Hematopoietic multipotent progenitor cell (in vitro differentiated cells): Measurements from ENCODE around the gene ATXN7L1. TPM values are rescaled to one million over a fixed set of nuclear protein-coding genes. Genes with fewer than 3 reads are reported as not detected.
A peak's percentile ranks its signal among the peaks of the same experiment; 100 is the strongest.
"Not testable (repeated sequence)": the region's sequence is repeated elsewhere in the genome, so short reads cannot be mapped to it uniquely, and the experiment has no call there.

Source experiments
- DNase-seq, 3 donors: peaks; one replicate each; pipeline ENCODE4 v3.0.0-alpha.2; 2011 to 2015; ENCODE audit warnings: low read depth in 2 of 3, low spot score in 2 of 3
- total RNA-seq: library from RNA; depleted of rRNA; stranded (reverse); fragments of >200 nt; gene quantifications from one replicate; pipeline ENCODE4 v1.2.3, GENCODE V29; 2012

The ATXN7L1 gene
- total RNA-seq, 1 donor = 7.8 TPM

DNA sequence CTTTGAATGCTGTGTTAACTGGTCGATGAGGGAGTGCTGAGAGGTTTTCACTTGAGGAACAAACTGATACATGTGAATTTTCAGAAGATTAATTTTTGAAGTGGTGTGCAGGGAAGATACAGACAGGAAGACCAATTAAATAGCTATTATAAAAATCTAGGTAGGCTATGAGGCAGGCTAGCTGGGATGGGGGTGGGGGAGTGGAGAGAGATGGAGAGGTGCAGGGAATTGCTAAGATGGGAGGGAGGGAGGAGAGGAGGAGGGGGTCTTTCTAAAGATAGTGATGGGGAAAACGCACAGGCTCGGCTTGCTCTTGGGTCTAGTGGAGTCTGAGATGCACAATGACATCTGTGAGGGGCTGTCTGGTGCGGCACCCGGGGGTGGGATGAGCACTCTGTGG, 15.2 kb downstream of the ATXN7L1 start:
- DNase-seq = no peak

DNA sequence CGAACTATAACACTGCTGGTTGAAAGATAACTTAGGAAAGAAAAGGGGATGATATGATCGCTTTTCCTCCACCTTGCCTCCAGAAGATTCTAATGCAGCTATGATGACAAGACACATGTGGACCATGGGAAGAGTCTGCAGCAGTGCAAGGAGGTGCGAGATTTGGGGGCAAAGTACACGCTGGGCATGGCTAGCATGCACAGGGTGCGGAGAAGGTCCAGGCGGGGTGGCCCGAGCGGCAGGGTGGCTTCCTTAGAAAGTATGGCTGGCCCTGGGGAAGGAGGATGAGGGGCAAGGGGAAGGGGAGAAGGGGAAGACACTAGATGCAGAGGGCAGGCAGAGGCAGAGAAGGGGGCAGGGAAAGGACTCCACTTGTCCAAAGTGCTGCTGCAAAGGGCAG, 15.6 kb downstream of the ATXN7L1 start:
- DNase-seq = no peak

DNA sequence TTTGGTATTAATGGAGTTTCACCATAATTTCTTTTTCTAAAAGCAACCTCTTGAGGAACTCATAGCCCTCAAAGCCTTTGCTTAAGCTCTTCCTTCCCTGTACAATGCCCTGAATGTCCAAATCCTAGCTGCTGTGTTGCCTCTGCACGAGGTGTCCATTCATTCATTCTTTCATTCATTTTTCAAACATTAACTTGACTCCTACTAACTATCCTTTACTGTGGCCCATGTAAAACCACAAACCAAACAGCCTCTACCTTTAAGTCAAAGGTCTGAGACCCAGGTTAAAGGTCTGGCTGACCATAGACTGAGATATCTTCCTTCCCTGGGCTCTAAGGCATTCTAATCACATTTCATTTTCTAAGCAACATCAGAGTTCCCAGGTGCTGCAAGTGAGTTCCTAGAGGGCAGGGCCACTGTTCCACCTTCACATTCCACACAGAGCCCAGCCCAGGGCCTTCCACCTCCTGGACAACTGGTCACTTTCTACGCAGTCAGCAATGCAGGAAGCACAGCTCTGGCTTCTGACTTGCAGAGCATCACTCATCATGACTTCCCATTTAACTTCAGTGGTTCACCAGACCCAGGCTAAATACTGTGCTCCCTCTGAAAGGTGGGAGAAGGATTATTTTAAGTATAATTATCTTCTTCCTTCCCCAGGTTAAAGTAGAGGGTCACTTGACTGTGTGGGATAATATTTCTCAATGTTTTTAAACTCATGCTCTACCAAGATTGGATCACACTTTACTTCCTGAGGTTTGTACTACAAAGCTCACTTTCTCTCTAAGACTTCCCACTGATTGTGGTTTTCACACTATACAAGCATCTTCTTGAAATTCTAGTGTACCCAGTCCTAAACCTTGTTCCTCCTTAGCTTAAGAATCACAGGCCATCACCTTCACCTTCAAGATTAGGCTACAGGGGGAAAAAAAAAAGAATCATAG, 19.1 kb downstream of the ATXN7L1 start:
- DNase-seq = no peak

DNA sequence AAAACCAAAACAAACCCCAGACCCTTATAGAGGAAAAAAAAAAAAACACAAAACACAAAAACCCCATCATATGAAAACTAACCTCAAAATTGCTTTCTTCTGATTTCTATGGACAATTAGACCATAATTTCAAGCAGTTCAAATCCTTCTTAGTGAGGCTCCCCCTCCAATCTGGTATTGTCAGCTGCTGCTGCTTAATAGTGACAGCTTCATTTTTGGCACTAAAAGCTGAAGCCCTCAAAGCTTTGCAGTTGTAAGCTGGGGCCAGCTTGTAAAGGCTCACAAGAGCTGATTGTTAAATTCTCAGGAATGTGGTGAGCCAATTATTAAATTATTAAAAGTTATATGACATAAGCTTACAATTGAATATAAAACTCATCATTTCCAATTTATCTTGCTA, 21.9 kb downstream of the ATXN7L1 start:
- no peak for DNase-seq

DNA sequence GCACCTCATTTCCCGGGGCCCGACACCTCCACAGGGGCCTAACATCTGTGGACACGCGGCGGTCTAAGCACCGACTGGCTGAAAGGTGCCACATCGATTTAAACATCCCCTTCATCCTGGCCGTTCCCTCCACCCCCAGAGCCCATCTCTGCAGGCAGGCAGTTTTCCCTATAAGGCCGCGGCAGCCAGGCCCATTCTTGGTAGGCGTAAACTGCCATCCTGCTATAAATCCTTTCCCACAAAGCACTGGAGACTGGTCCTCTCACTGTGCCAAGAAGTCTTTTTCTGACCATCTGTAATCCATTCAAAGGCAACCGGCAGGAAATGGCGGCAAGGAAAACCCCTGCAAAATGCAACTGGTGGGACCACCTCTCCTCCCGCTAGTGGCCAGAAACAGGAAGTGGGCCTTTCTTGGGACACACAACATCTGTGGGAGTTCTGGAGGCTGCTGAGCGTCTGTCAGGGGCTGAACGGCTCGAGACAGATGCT, 22.4 kb downstream of the ATXN7L1 start:
- no peak for DNase-seq

DNA sequence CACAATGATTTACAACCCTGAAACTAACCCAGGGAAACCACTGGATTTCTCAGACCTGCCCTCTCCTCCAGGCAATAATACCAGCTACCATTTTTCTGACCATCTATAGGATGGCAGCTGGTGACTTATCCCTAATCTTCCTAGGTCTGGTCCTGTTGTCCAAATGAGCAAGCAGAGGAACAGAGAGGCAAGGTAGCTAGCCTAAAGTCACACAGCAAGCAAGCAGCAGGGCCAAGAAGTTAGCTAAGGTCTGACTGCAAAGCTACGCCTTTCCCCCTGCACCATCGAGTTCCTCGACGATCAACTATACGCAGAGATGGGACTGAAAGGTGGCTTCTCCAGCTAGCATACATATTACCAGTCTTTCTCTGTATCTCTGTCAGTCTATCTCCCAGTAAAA, 25.3 kb downstream of the ATXN7L1 start:
- DNase-seq = no peak

DNA sequence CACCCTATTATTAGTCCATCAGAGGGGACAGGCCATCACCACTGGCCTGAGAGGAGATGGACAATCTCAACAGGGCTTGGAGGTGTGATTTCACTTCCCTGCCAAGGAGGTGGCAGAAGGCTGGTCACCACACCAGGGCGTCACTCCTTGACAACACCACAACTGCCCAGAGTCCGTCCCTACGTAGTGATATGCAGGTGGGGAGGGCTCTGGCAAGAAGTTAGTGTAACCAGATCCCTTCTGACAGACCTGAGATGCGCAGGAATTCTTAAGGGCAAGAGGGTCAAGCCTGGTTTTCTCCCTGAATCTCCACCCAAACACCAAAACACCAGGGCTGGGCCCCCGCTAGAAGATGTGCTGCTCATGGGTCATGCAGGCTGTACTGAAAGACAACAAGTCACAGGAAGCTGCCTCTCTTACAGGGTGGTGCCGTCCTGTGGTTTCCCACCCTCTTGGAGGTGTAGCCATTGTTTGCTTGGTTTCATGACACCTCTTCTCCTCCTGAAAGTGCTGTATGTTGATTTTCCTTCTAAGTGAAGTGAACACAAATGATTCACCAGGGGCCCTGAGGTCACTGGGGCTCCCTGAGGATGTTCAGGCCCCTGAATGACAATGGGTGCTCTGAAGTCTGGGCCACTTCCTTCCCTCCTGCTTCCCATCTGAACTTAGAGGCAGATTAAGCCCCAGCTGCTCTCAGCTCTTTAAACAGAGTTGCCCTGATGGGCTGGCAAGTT, 27.1 kb downstream of the ATXN7L1 start:
- DNase-seq = peak in 1 of 3 donors; percentile 25

DNA sequence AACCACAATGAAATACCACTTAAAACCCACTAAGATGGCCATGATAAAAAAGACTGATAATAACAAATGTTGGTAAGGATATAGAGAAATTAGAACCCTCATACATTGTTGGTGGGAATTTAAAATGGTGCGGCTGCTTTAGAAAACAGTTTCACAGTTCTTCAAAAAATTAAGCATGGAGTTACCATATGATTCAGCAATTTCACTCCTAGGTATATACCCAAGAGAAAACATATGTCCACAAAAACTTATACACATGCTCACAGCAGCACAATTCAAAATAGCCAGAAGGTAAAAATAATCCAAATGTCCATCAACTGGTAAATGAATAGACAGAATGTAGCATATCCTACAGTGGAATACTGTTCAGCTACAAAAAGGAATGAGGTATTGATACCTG, 30.0 kb downstream of the ATXN7L1 start:
- DNase-seq = no peak

DNA sequence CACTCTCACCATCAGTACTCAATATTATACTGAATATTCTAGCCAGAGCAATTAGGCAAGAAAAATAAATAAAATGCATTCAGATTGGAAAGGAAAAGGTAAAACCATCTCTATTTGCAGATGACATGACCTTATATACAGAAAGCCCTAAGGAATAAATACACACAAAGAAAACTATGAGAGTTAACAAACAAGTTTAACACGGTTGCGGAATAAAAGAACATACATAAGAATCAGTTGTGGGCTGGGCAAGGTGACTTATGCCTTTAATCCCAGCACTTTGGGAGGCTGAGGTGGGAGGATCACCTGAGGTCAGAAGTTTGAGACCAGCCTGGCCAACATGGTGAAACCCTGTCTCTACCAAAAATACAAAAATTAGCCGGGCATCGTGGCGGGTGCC, 31.7 kb downstream of the ATXN7L1 start:
- not testable (repeated sequence) for DNase-seq

DNA sequence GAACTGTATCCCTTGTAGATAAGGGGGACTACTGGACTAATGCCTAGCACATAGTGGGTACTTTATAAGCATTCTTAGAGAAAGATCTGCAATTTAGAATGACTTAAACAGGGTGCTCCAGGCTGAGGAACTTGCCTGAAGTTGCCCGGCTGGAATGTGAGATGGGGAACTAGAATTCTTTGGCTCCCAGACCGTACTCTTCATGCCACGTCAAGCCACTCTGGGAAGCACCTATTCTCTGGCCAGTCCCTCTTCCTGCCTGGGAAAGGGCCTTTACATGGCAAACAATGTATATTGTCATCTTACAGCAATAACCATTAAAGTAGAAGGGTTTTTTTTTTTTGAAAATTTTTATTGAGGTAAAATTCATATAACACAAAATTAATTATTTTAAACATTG, 34.5 kb downstream of the ATXN7L1 start:
- DNase-seq = no peak

DNA sequence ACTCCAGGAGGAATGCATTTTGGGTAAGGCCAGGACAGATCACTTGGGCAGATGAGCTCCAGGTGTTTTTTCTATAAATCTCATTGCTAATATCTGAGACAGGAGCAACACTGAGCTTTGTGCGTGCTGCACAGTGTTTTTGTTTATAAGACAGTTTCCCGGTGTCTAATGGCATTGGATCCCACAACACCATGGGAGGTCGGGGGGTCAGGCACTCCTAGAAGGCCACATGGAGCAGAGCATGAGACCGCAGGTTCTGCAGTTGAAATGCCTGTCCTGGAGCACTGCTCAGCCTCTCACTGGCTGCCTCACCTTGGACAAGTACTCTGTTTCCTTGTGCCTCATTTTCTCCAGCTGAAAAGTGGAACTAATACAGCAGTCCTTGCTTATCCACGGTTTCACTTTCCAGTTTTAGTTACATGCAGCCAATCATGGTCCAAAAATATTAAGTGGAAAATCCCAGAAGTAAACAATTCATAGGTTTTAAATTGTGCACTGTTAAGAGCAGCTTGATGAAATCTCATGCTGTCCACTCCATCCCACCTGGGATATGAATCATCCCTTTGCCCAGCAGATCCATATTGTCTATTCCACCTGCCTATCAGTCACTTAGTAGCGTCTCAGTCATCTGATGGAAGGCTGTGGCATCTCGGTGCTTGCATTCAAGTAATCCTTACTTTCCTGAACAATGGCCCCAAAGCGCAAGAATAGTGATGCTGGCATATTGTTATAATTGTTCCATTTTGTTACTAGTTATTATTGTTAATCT, 35.2 kb downstream of the ATXN7L1 start:
- DNase-seq = no peak

DNA sequence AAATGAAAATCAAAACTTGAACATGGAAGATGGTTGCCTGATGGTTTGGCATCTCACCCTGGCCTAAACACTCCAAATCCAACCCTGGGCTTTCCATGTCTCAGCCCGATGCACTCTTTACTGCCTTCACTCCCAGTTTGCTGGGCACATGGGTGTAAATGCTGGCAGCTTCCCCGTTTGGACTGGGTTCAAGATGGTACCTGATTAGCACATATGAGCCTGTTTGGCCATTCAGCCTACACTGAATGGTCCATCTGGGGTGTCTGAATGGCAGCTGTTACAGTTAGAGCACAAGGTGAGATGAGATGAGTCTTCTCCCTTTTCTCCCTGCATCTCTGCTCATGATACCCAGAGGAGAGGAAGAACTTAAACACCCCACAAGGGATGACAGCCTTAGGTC, 37.1 kb downstream of the ATXN7L1 start:
- DNase-seq = no peak

DNA sequence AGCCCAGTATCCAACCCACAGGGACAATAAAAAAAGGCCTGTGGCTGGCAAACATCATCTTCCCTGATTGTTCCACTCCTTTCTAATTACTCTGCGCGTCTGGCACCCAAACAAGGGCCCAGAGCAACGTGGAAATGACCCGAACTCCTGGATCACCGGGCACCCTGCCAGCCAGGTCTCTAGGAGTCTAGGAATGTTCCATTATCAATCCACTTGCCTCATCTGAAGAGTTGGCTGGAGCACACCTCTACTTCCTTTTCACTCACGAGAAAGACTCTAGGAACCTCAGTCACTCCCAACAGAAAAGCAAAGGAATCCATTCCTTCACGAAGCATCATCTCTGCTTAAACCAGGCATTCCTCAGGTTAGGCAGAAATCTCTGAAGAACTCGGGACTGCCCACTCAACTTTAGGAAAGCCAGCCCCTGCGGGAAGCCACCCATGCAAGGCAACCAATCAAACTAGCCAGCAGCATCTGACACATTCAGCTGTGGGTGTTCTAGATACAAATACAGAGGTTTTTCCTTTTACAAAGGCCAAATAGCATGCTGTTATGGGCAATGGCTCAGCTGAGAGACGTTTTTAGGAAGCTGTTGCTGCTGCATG, 37.7 kb downstream of the ATXN7L1 start:
- no peak for DNase-seq

DNA sequence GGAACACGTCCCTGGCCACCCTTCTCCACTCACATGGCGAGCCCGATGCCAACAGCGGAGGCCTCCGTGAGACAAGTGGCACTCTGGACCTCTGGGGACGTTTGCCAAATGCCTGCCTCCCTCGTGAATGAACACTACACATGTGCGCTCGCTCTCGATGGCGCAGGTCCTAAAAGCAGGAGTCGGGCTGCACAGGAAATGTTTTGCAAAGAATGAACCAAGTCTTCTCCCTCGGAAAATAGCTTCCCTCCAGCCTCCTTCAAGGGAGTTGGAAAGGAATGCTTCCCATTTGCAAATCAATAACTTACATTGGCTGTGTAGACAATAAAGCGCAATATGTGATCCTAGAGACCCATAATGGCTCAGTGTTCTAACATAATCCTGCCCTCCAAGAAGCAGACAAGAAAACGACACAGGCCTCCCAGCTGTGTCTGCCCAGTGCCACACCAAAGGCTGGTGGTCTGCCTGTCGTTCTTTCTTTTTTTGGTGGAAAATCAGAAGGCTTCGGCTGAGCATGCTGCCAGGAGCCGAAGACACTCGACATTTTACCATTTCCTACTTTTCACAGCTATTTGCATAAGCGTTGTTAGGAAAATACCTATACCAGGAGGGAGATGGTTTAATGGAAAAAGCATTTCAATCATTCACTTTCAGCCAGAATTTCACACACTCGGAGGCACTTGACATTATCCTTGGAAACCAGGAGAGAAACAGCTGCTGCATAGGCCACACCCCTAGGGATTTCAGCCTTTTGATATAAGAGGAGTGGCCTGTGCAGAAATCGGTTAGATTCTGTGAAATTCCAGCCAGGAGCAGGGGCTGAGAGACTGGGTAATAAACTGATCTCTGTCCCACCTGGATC, 38.4 kb downstream of the ATXN7L1 start:
- DNase-seq = no peak

DNA sequence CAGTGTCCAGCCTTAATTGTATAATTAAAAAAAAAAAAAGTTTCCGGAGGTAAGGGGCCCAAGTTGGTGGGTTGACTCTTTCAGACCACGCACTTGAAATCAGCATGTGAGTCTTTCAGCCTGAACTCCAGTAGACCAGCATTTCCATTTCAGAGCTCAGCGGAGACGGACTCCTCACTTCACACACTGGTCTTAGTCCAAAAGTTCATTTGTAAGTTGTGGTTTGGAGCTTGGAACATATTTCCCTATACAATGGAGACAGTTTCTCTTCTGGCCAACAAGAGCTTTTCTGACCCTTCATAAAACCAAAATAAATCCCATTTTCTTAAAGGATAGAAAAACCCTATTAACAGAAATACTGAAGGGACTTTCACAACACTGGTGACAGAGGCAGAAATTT, 41.0 kb downstream of the ATXN7L1 start:
- no peak for DNase-seq

DNA sequence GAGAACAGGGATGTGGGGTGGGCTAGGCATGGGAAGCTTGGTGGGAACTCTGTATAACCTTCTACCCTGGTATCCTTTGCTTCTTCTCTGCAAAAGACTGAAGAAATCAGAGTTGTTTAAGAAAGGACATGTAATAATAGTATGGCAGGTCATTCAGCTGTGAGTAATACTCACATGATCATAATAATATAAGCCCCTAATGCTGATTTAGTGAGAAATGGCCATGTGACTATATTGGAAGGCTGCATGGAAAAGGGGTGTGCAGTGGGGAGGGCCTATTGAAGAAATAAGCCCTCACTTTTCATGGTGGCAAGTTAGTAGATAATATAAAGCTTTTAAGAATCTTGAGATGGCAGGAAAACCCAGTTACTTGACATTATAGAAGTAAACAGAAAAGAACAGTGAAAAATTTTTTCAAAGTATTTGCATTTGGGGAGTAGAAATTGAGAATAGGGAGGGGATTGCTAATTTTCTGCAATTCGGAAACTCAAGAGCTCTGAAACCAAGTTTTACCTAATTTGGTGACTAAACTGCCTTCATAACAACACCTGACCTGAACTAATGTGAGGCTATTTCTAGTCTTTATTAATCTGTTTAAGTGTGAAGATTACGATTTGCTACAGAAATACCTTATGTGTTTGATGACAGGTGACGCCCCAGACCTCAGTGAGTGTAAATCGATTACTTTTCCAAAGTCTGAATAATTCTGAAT, 44.4 kb downstream of the ATXN7L1 start:
- DNase-seq = no peak

DNA sequence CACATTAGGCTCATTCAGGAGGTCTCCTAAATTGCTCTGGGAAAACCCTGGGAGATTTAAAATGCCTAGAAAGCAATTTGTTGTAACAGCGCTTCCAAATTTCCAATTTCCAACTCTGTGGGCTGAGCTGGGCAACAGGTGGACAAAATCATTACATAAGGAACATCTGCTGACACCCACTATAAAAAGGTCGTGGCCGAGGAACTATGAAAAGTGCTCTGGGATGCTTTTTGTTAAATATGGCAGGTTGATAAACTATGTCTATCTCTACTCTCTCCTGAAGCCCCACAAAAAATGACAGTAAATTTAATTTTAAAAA, 45.1 kb downstream of the ATXN7L1 start:
- DNase-seq = no peak

DNA sequence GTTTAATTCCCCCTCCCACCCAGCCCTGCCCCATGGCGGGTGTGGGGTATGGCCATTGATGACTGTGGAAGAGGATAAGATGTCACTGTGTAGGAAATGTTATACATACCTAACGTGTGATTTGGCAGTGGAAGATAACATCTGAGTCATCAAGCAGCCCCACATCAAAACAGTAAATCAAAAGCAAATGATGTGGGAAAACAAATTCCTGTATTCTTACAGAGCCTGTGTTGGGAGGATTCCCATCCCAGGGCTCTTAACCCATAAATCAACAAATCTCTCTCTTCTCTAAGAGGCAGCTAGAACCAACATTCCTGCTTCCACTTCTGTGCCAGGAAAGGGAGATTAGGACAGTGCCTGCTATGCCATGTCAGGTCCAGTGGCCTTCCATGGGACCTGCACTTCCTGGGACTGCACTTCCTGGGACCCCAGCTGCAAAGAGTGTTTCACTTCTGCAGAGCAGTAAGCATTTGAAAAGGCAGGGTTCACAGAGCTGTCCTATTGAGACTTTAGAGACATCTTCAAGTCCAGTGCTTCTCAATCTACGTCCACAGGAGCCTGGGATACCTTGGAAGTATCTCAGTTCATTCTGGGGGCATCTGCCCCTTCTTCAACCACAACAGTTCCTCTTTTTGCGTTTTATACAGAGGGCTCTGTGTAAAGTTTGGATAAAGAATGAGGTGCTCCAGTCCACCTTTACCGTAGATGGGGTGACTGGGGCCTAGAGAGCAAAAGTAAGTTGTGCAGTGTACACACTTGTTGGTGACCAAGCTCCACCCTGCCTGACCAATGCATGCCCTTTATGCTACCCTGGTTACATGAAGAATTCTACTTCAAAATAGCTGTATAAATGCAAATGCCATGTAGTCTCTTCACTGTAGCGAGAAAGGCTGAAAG, 45.7 kb downstream of the ATXN7L1 start:
- DNase-seq = no peak
